ENCODE measurements around the gene KCTD20. TPM values are rescaled to one million over a fixed set of nuclear protein-coding genes. Genes with fewer than 3 reads are reported as not detected.
"Not testable (repeated sequence)": the region's sequence is repeated elsewhere in the genome, so short reads cannot be mapped to it uniquely, and the experiment has no call there.

The KCTD20 gene
- total RNA-seq, 1 donor from 2014 or later = 29.1 TPM

- Mint-ChIP-seq H3K4me3 (ENCODE audit: unreplicated experiment) (no peak overlapping the region), H3K4me1 (ENCODE audit: low read depth, unreplicated experiment) (no peaks in the 10 kb centered on the region), H3K36me3 (ENCODE audit: unreplicated experiment) (no peaks in the 10 kb centered on the region), H3K9me3 (ENCODE audit: unreplicated experiment) (no peaks in the 10 kb centered on the region), H3K27ac (ENCODE audit: unreplicated experiment) (no peak overlapping the region), H3K27me3 (ENCODE audit: unreplicated experiment) (peaks cover 2% of the 10 kb centered on the region)
- DNase-seq = no peak
- no peak for TF ChIP-seq CTCF (IDR thresholded peaks at IDR 0.05; ENCODE audit: partially characterized antibody, unreplicated experiment)
Measured at GRCh38 chr6:36467625-36468024, 24.8 kb downstream of the KCTD20 start.

- peaks cover 2% of the 10 kb centered on the region for H3K27me3 Mint-ChIP-seq (ENCODE audit: unreplicated experiment)
- no peak for TF ChIP-seq CTCF (IDR thresholded peaks at IDR 0.05; ENCODE audit: partially characterized antibody, unreplicated experiment)
- no peaks in the 10 kb centered on the region for H3K9me3 Mint-ChIP-seq (ENCODE audit: unreplicated experiment)
- H3K36me3 Mint-ChIP-seq (ENCODE audit: unreplicated experiment) = no peaks in the 10 kb centered on the region
- no peaks in the 10 kb centered on the region for H3K4me1 Mint-ChIP-seq (ENCODE audit: low read depth, unreplicated experiment)
- DNase-seq = no peak
- no peak overlapping the region for H3K4me3 Mint-ChIP-seq (ENCODE audit: unreplicated experiment)
- peak overlapping the region; percentile 3 for H3K27ac Mint-ChIP-seq (ENCODE audit: unreplicated experiment)
Measured at GRCh38 chr6:36469148-36469661, 26.4 kb downstream of the KCTD20 start.

- H3K27ac Mint-ChIP-seq (ENCODE audit: unreplicated experiment) = no peak overlapping the region
- H3K27me3 Mint-ChIP-seq (ENCODE audit: unreplicated experiment) = peaks cover 2% of the 10 kb centered on the region
- no peaks in the 10 kb centered on the region for H3K4me1 Mint-ChIP-seq (ENCODE audit: low read depth, unreplicated experiment)
- no peaks in the 10 kb centered on the region for H3K9me3 Mint-ChIP-seq (ENCODE audit: unreplicated experiment)
- no peaks in the 10 kb centered on the region for H3K36me3 Mint-ChIP-seq (ENCODE audit: unreplicated experiment)
- H3K4me3 Mint-ChIP-seq (ENCODE audit: unreplicated experiment) = no peak overlapping the region
- no peak for DNase-seq
- no peak for TF ChIP-seq CTCF (IDR thresholded peaks at IDR 0.05; ENCODE audit: partially characterized antibody, unreplicated experiment)
Measured at GRCh38 chr6:36469946-36470345, 27.1 kb downstream of the KCTD20 start.

GRCh38 chr6:36478051-36478526 is 35.3 kb downstream of the KCTD20 start:
- no peak for DNase-seq
- no peaks in the 10 kb centered on the region for H3K27me3 Mint-ChIP-seq (ENCODE audit: unreplicated experiment)
- H3K27ac Mint-ChIP-seq (ENCODE audit: unreplicated experiment) = no peak overlapping the region
- H3K36me3 Mint-ChIP-seq (ENCODE audit: unreplicated experiment) = no peaks in the 10 kb centered on the region
- no peaks in the 10 kb centered on the region for H3K9me3 Mint-ChIP-seq (ENCODE audit: unreplicated experiment)
- H3K4me3 Mint-ChIP-seq (ENCODE audit: unreplicated experiment) = no peak overlapping the region
- no peaks in the 10 kb centered on the region for H3K4me1 Mint-ChIP-seq (ENCODE audit: low read depth, unreplicated experiment)
- TF ChIP-seq CTCF (IDR thresholded peaks at IDR 0.05; ENCODE audit: partially characterized antibody, unreplicated experiment) = no peak

GRCh38 chr6:36479256-36479655 is 36.5 kb downstream of the KCTD20 start:
- Mint-ChIP-seq H3K4me3 (ENCODE audit: unreplicated experiment) (no peak overlapping the region), H3K36me3 (ENCODE audit: unreplicated experiment) (no peaks in the 10 kb centered on the region), H3K9me3 (ENCODE audit: unreplicated experiment) (peaks cover 2% of the 10 kb centered on the region), H3K27ac (ENCODE audit: unreplicated experiment) (no peak overlapping the region), H3K27me3 (ENCODE audit: unreplicated experiment) (no peaks in the 10 kb centered on the region), H3K4me1 (ENCODE audit: low read depth, unreplicated experiment) (no peaks in the 10 kb centered on the region)
- TF ChIP-seq CTCF (IDR thresholded peaks at IDR 0.05; ENCODE audit: partially characterized antibody, unreplicated experiment) = no peak
- DNase-seq = no peak

- H3K9me3 Mint-ChIP-seq (ENCODE audit: unreplicated experiment); H3K4me3 Mint-ChIP-seq (ENCODE audit: unreplicated experiment); H3K4me1 Mint-ChIP-seq (ENCODE audit: low read depth, unreplicated experiment); H3K27me3 Mint-ChIP-seq (ENCODE audit: unreplicated experiment); H3K27ac Mint-ChIP-seq (ENCODE audit: unreplicated experiment); H3K36me3 Mint-ChIP-seq (ENCODE audit: unreplicated experiment); DNase-seq: not testable (repeated sequence)
Measured at GRCh38 chr6:36483326-36483725, 40.5 kb downstream of the KCTD20 start.
